Activated T-cell treated with anti-CD3 and anti-CD28 coated beads, Interleukin-2, amount 50 U/mL, for 24 hours (primary cell): ENCODE data around the gene ABRACL.

Source experiments
- DNase-seq: peaks from one replicate; pipeline ENCODE4 v3.0.0-alpha.2; 2020
- H3K27ac Mint-ChIP-seq: 2 replicates; pipeline ENCODE4 v1.8.0; 2020; ENCODE audit warnings: mild to moderate bottlenecking, mixed read lengths
- H3K27me3 Mint-ChIP-seq: 2 replicates; pipeline ENCODE4 v1.8.0; 2020; ENCODE audit warnings: mixed read lengths
- H3K36me3 Mint-ChIP-seq: 2 replicates; pipeline ENCODE4 v1.8.0; 2020; ENCODE audit warnings: low read depth, mixed read lengths
- H3K4me1 Mint-ChIP-seq: 2 replicates; pipeline ENCODE4 v1.8.0; 2020; ENCODE audit warnings: low read depth, mixed read lengths
- H3K4me3 Mint-ChIP-seq: 2 replicates; pipeline ENCODE4 v1.8.0; 2020; ENCODE audit warnings: mild to moderate bottlenecking, moderate library complexity, mixed read lengths
- H3K9me3 Mint-ChIP-seq: 2 replicates; pipeline ENCODE4 v1.8.0; 2020; ENCODE audit warnings: mixed read lengths

Gene ABRACL

GRCh38 chr6:138997136-138997535 lies 31.4 kb upstream of the ABRACL start:
- no peak overlapping the region for H3K4me3 Mint-ChIP-seq
- no peaks in the 10 kb centered on the region for H3K4me1 Mint-ChIP-seq
- H3K27ac Mint-ChIP-seq: no peak overlapping the region
- no peaks in the 10 kb centered on the region for H3K27me3 Mint-ChIP-seq
- H3K9me3 Mint-ChIP-seq: no peaks in the 10 kb centered on the region
- no peaks in the 10 kb centered on the region for H3K36me3 Mint-ChIP-seq
- DNase-seq: no peak

- H3K9me3 Mint-ChIP-seq: no peaks in the 10 kb centered on the region
- H3K27ac Mint-ChIP-seq: no peak overlapping the region
- no peak for DNase-seq
- H3K36me3 Mint-ChIP-seq: no peaks in the 10 kb centered on the region
- no peaks in the 10 kb centered on the region for H3K27me3 Mint-ChIP-seq
- H3K4me3 Mint-ChIP-seq: no peak overlapping the region
- H3K4me1 Mint-ChIP-seq: no peaks in the 10 kb centered on the region
Measured at GRCh38 chr6:138999949-139000725, 28.4 kb upstream of the ABRACL start.

GRCh38 chr6:139003751-139004150 lies 24.8 kb upstream of the ABRACL start:
- DNase-seq: no peak
- H3K27ac Mint-ChIP-seq: no peak overlapping the region
- H3K9me3 Mint-ChIP-seq: no peaks in the 10 kb centered on the region
- no peaks in the 10 kb centered on the region for H3K27me3 Mint-ChIP-seq
- H3K36me3 Mint-ChIP-seq: no peaks in the 10 kb centered on the region
- no peak overlapping the region for H3K4me3 Mint-ChIP-seq
- H3K4me1 Mint-ChIP-seq: no peaks in the 10 kb centered on the region

GRCh38 chr6:139006477-139006876 lies 22.1 kb upstream of the ABRACL start:
- Mint-ChIP-seq H3K36me3 (no peaks in the 10 kb centered on the region), H3K4me3 (no peak overlapping the region), H3K27me3 (no peaks in the 10 kb centered on the region), H3K9me3 (no peaks in the 10 kb centered on the region), H3K27ac (no peak overlapping the region), H3K4me1 (no peaks in the 10 kb centered on the region)
- DNase-seq: no peak

GRCh38 chr6:139007428-139007827 lies 21.1 kb upstream of the ABRACL start:
- DNase-seq: no peak
- Mint-ChIP-seq H3K27ac (no peak overlapping the region), H3K4me1 (no peaks in the 10 kb centered on the region), H3K36me3 (no peaks in the 10 kb centered on the region), H3K9me3 (no peaks in the 10 kb centered on the region), H3K27me3 (no peaks in the 10 kb centered on the region), H3K4me3 (no peak overlapping the region)

- no peak for DNase-seq
- H3K36me3 Mint-ChIP-seq: no peaks in the 10 kb centered on the region
- no peak overlapping the region for H3K27ac Mint-ChIP-seq
- no peak overlapping the region for H3K4me3 Mint-ChIP-seq
- no peaks in the 10 kb centered on the region for H3K9me3 Mint-ChIP-seq
- H3K4me1 Mint-ChIP-seq: no peaks in the 10 kb centered on the region
- no peaks in the 10 kb centered on the region for H3K27me3 Mint-ChIP-seq
Measured at GRCh38 chr6:139008117-139008516, 20.4 kb upstream of the ABRACL start.

GRCh38 chr6:139010674-139011073 lies 17.9 kb upstream of the ABRACL start:
- Mint-ChIP-seq H3K4me1 (no peaks in the 10 kb centered on the region), H3K27ac (no peak overlapping the region)

GRCh38 chr6:139011980-139012379 lies 16.6 kb upstream of the ABRACL start:
- no peak overlapping the region for H3K4me3 Mint-ChIP-seq

More at GRCh38 chr6:139010674-139011073, 17.9 kb upstream of the ABRACL start:
- no peak overlapping the region for H3K4me3 Mint-ChIP-seq
- no peaks in the 10 kb centered on the region for H3K36me3 Mint-ChIP-seq
- no peaks in the 10 kb centered on the region for H3K9me3 Mint-ChIP-seq
- no peak for DNase-seq
- no peaks in the 10 kb centered on the region for H3K27me3 Mint-ChIP-seq

GRCh38 chr6:139013185-139013800 lies 15.3 kb upstream of the ABRACL start:
- Mint-ChIP-seq H3K4me1 (no peaks in the 10 kb centered on the region), H3K36me3 (no peaks in the 10 kb centered on the region), H3K9me3 (no peaks in the 10 kb centered on the region), H3K27me3 (no peaks in the 10 kb centered on the region), H3K4me3 (no peak overlapping the region), H3K27ac (no peak overlapping the region)
- no peak for DNase-seq

More at GRCh38 chr6:139011980-139012379, 16.6 kb upstream of the ABRACL start:
- Mint-ChIP-seq H3K4me1 (no peaks in the 10 kb centered on the region), H3K27me3 (no peaks in the 10 kb centered on the region), H3K36me3 (no peaks in the 10 kb centered on the region), H3K27ac (no peak overlapping the region), H3K9me3 (no peaks in the 10 kb centered on the region)
- no peak for DNase-seq

- Mint-ChIP-seq H3K27me3 (no peaks in the 10 kb centered on the region), H3K9me3 (no peaks in the 10 kb centered on the region), H3K27ac (no peak overlapping the region), H3K36me3 (no peaks in the 10 kb centered on the region), H3K4me3 (no peak overlapping the region), H3K4me1 (no peaks in the 10 kb centered on the region)
- no peak for DNase-seq
Measured at GRCh38 chr6:139014945-139015344, 13.6 kb upstream of the ABRACL start.

- H3K9me3 Mint-ChIP-seq: no peaks in the 10 kb centered on the region
- no peaks in the 10 kb centered on the region for H3K4me1 Mint-ChIP-seq
- H3K27ac Mint-ChIP-seq: no peak overlapping the region
- no peak overlapping the region for H3K4me3 Mint-ChIP-seq
- no peaks in the 10 kb centered on the region for H3K27me3 Mint-ChIP-seq
- no peaks in the 10 kb centered on the region for H3K36me3 Mint-ChIP-seq
- DNase-seq: no peak
Measured at GRCh38 chr6:139016337-139017213, 12.0 kb upstream of the ABRACL start.

GRCh38 chr6:139017227-139017626 lies 11.3 kb upstream of the ABRACL start:
- H3K4me1 Mint-ChIP-seq: no peaks in the 10 kb centered on the region
- no peaks in the 10 kb centered on the region for H3K9me3 Mint-ChIP-seq
- no peak overlapping the region for H3K27ac Mint-ChIP-seq

GRCh38 chr6:139019722-139020121 lies 8.8 kb upstream of the ABRACL start:
- Mint-ChIP-seq H3K4me3 (no peak overlapping the region), H3K4me1 (no peaks in the 10 kb centered on the region)

More at GRCh38 chr6:139017227-139017626, 11.3 kb upstream of the ABRACL start:
- H3K27me3 Mint-ChIP-seq: no peaks in the 10 kb centered on the region
- no peaks in the 10 kb centered on the region for H3K36me3 Mint-ChIP-seq
- DNase-seq: no peak
- H3K4me3 Mint-ChIP-seq: no peak overlapping the region

GRCh38 chr6:139020689-139021088 lies 7.9 kb upstream of the ABRACL start:
- Mint-ChIP-seq H3K27ac (peak overlapping the region; percentile 34), H3K4me1 (no peaks in the 10 kb centered on the region), H3K4me3 (no peak overlapping the region), H3K27me3 (no peaks in the 10 kb centered on the region), H3K36me3 (no peaks in the 10 kb centered on the region), H3K9me3 (no peaks in the 10 kb centered on the region)
- DNase-seq: no peak

More at GRCh38 chr6:139019722-139020121, 8.8 kb upstream of the ABRACL start:
- Mint-ChIP-seq H3K36me3 (no peaks in the 10 kb centered on the region), H3K9me3 (no peaks in the 10 kb centered on the region), H3K27me3 (no peaks in the 10 kb centered on the region), H3K27ac (no peak overlapping the region)
- DNase-seq: no peak
